HG03103 (cell line): Measurements from ENCODE around the gene OSGIN1.

Experiments used
- ATAC-seq: cut with Tn5 transposase; IDR thresholded peaks from one replicate; pipeline ENCODE4 v1.9.1; 2021; ENCODE audit warnings: low read depth; ENCODE audit not compliant: unreplicated experiment

OSGIN1 gene, protein sequence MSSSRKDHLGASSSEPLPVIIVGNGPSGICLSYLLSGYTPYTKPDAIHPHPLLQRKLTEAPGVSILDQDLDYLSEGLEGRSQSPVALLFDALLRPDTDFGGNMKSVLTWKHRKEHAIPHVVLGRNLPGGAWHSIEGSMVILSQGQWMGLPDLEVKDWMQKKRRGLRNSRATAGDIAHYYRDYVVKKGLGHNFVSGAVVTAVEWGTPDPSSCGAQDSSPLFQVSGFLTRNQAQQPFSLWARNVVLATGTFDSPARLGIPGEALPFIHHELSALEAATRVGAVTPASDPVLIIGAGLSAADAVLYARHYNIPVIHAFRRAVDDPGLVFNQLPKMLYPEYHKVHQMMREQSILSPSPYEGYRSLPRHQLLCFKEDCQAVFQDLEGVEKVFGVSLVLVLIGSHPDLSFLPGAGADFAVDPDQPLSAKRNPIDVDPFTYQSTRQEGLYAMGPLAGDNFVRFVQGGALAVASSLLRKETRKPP

DNA sequence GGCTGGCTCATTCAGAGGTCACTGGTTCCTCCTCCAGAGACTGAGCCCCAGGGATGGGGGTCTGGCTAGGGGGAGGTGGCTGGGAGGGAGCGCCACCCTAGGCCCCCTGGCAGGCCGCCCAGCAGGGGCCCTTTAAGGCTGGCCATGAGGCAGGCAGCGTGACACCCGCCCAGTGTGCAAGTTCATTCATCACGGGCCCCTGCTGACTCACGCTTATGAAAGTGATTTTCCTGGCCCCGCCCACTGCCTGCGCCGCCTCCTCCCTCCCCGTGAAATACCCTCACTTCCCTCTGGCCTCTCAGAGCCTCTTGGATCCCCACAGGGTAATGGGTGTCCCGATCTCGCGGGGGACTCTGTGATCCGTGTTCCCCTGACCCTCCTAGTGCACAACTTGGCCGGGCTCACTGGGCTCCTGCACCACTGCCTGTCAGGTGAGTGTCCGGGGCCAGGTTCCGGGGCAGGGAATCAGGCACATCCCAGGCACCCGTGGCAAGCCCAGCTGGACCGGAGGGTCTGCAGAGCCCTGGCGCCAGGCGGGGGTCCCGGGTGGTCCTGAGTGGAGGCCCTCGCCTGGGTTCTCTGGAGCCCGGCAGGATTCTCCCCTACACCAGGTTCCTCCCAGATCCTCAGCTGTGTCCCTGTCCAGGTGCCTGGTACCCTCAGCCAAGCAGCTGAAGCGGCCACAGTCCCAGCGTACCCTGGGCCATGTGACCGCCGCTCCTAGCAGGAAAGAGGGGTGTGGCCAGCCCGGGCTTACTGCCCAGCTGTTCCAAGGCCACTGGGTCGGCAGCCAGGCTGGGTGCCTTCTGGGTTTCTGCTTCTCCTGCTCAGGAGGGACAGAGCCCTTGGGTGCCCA lies at the start of gene OSGIN1:
OSGIN1 (plus strand) TSS at position 301 of the 856 bp plus-strand sequence. CDS start 4,432 bp downstream, outside the sequence.
- ATAC-seq: peak; percentile 55

GRCh38 chr16:83903751-83904150 lies 49.3 kb upstream of the OSGIN1 start:
- ATAC-seq: no peak

DNA sequence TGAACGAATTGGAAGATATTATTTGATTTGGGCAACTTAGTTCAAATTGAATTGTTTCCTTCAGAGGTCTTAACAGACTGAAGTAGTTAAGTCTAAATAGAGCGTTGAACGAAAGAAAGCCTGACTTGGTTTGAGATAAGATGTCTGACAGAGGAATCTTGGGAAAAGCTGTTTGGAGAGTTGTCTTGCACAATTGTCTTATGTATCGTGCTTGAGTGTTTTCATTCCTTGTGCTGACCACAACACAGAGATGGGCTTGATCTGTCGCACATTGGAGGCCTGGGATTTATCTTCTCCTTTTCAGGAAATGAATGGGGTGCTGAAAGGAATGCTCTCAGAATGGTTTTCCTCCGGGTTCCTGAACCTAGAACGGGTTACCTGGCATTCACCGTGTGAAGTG lies 46.4 kb upstream of the OSGIN1 start:
- no peak for ATAC-seq

GRCh38 chr16:83907111-83907510 lies 45.9 kb upstream of the OSGIN1 start:
- no peak for ATAC-seq

- ATAC-seq: no peak
Observed at GRCh38 chr16:83907631-83908250, 45.3 kb upstream of the OSGIN1 start.

- ATAC-seq: no peak
Observed at GRCh38 chr16:83908798-83909197, 44.2 kb upstream of the OSGIN1 start.

- ATAC-seq: no peak
Observed at GRCh38 chr16:83911290-83911689, 41.8 kb upstream of the OSGIN1 start.

DNA sequence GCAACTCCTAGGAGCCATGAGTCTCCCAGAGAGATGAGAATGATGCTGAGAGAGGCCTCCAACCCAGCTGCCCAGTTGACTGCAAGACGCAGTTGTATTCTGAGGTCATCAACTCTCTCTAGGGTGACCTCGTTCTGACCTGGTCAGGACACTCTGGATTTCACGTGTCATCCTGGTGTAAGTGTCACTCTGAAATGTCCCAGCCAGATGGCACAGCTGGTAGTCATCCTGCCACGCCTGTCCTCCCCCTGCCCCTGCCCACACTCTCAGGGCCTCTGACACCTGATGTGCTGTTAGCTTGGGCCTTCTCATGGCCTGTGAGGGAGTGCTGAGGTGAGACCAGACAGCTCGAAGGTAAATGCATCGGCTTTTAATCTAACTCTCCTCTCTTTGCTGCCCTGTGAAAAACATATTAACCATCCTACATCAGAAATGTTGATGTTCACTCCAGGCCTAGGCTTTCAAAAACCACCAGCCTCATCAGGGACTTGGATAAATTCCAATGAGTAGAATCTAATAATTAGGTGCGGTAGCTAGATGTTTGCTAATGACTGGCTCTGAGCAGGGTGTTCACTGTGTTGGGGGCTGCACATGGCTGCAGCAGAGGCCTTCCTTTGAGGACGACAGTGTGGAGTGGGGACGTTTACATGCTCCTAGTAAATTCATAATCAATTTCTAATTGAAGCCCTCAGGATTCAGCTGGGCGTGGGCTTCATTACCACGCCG lies 40.4 kb upstream of the OSGIN1 start:
- no peak for ATAC-seq

- no peak for ATAC-seq
Observed at GRCh38 chr16:83913245-83913633, 39.8 kb upstream of the OSGIN1 start.

DNA sequence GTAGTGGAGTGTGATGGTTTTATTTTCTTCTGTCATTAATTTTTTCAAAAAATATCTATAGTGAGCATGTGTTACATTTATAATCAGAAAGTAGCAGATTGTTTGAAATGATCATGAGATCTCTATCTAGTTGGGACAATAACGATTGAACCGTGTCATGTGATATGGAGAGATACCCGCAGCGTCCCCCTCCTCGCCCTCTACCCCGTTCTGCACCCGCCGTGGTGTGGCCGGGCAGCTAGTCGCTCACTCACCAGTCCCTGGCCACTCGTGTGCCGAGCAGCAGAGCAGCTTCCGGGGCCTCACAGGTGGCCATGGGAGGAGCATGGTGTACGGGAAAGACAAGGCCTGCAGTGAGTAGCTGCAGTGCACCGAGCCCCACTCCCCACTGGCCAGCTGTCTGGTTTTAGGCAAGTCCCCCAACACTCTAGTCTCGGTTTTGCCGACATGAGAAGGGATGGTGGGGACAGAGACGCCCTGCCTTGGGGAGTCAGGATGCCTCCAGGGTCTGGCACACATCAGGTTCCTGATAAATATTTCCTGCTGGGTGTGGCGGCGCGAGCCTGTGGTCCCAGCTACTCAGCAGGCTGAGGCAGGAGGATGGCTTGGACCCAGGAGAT lies 38.8 kb upstream of the OSGIN1 start:
- no peak for ATAC-seq

- ATAC-seq: no peak
Observed at GRCh38 chr16:83915081-83915480, 38.0 kb upstream of the OSGIN1 start.

DNA sequence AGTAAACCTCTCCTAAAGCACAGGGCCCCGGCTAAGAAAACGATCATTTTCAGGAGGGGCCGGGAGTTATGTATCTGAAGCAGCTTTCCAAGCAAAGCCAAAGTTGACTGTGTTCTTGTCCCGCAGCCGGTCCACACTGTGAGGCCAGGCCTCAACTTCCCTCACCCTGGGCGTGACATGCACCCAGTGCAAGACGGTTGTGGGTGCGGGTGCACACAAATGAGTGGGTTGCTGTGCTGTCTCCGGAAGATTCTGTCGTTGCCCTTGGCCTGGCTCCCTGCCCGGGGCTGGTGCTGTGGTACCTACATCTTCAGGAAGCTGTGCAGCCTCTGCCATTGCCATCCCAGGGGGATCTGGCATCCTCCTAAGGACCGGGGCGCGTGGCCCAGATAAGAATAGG lies 37.5 kb upstream of the OSGIN1 start:
- no peak for ATAC-seq

DNA sequence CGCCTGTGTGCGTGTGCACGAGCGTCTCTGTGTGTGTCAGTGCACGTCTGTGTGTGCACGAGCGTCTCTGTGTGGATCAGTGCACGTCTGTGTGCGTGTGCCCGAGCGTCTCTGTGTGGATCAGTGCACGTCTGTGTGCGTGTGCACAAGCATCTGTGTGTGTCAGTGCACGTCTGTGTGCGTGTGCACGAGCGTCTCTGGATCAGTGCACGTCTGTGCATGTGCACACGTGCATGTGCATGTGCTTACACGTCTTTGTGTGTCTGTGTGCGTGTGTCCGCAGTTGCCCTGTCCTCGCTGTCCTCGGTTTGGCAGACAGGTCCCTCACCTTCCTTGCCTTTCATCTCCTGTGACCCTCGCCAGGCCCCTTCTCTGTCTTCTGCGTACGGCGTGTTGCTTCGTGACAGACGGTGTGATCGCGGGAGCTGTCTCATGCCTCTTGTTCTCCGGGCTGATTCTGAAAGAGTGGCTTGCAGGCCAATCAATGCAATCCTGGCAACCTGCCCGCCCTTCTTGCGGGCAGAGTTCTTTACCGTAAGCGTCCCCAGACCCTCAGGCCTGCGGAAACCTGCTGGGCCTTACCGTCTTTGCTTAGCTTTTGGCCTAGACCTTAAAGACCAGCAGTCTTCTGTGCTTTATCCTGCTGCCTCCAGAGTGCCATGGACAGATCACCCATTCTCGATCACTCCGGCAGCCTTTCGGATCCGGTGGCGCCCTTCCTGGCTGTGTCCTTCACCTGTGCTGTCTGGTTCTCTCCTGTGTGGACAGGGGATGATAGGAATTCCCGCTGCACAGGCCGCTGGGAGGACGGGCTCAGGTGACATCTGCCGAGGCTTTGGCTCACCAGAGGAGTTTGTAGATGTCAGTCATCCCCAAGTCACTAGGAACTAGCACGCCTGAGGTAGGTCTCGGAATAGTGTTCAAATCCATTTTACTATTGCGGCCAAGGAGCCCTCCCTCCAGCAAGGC lies 35.6 kb upstream of the OSGIN1 start:
- ATAC-seq: no peak

DNA sequence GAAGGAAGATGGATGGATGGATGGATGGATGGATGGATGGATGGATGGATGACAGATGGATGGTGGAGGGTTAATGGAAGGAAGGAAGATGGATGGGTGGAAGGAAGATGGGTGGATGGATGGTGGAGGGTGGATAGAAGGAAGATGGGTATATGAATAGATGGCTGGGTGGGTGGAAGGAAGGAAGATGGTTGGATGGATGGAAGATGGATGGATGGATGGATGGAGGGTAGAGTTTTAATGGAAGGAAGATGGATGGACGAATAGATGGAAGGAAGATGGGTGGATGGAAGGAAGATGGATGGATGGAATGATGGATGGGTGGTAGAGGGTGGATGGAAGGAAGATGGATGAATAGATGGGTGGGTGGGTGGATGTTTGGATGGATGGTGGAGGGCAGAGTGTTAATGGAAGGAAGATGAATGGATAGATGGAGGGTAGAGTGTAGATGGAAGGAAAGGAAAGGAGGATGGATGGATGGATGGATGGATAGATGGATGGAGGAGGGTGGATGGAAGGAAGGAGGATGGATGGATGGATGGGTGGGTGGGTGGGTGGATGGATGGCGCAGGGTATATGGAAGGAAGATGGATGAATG lies 32.0 kb upstream of the OSGIN1 start:
- no peak for ATAC-seq

DNA sequence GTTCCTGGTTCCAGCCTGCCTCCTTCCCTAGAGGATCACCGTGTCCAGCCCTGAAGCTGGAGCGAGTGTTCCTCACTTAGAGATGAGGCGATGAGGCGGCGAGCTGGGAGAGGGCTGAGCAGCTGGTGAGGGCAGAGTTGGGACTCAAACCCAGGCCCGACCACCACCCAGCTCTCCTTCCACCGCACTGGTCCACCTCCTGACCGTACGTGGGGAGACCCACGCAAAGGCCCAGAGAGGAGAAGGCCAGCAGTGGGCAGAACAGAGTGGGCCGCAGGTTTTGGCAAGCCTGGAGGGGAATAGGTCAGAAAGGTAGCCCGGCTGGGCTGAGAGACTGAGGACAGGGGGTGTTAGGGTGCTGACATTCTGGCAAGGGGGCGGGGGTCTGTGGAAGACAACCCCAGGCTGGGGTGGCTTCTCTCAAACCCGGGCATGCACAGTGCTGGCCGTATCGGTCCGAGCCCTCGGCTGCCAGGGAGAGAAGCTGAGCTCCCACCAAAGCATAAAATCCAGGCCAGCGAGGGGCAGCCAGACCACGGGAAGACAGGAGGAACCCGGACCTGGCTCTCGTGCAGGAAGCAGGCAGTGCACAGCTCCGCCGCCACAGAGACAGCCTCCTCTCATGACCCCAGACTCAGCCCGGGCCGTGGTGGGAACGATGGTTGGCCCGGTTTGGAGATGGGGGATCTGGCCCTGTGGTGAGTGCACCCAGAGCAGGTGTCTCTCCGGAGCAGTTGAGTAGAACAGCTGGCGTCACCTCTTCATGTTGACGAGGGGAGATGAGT lies 29.3 kb upstream of the OSGIN1 start:
- ATAC-seq: no peak

- ATAC-seq: no peak
Observed at GRCh38 chr16:83924686-83925085, 28.4 kb upstream of the OSGIN1 start.

- no peak for ATAC-seq
Observed at GRCh38 chr16:83925095-83925905, 27.7 kb upstream of the OSGIN1 start.
